HFF-Myc (cell line): ENCODE measurements around the gene CHRNA4.
"Not testable (repeated sequence)": the region's sequence is repeated elsewhere in the genome, so short reads cannot be mapped to it uniquely, and the experiment has no call there.

Experiments
- DNase-seq: peaks from one replicate; pipeline ENCODE4 v3.0.0-alpha.2; 2011; ENCODE audit warnings: low read depth; ENCODE audit errors: extremely low read depth
- H3K4me3 ChIP-seq: replicated peaks from 2 replicates; pipeline ENCODE4 v1.5.1; 2011; ENCODE audit warnings: low read depth, mild to moderate bottlenecking, control low read depth, low read length
- TF ChIP-seq, protein P1 (sequence below): IDR thresholded peaks from 2 replicates; pipeline ENCODE4 v1.5.1; 2012; ENCODE audit warnings: mild to moderate bottlenecking, low read depth, low read length, control low read depth; ENCODE audit errors: missing control alignments

Gene CHRNA4

DNA sequence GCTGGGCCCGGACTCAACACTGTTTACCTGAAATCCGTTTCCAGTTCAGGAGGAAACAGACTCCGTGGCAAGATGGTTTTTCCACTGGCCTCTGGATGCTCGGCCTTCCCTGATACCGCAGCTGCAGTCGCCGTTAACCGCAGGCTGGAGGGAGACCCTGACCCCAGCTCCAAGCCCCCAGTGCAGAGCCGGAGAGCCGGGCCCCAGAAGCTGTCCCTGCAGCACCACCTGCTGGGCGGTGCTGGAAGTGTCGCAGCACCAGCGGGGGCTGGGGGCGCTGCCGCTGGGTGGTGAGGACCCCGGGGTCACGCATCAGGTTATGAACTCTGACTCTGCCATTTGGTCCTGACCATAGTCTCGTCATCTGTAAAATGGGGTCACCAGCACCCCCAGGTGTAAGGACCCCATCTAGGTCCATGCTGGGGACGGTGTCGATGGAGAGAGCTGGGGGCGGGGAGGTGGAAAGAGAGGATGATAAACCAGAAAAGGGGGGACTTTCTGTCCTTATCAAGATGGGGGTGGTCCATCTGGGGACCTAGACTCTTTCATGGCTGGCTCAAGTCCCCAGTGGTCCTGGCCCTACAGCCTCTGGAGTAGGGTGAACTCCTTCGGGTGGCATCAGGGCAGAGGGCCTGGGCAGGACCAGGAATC is 20.8 kb upstream of the CHRNA4 start:
- DNase-seq, result no peak
- no peak overlapping the region for H3K4me3 ChIP-seq
- TF ChIP-seq, protein P1, sequence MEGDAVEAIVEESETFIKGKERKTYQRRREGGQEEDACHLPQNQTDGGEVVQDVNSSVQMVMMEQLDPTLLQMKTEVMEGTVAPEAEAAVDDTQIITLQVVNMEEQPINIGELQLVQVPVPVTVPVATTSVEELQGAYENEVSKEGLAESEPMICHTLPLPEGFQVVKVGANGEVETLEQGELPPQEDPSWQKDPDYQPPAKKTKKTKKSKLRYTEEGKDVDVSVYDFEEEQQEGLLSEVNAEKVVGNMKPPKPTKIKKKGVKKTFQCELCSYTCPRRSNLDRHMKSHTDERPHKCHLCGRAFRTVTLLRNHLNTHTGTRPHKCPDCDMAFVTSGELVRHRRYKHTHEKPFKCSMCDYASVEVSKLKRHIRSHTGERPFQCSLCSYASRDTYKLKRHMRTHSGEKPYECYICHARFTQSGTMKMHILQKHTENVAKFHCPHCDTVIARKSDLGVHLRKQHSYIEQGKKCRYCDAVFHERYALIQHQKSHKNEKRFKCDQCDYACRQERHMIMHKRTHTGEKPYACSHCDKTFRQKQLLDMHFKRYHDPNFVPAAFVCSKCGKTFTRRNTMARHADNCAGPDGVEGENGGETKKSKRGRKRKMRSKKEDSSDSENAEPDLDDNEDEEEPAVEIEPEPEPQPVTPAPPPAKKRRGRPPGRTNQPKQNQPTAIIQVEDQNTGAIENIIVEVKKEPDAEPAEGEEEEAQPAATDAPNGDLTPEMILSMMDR, result peak; percentile 88

DNA sequence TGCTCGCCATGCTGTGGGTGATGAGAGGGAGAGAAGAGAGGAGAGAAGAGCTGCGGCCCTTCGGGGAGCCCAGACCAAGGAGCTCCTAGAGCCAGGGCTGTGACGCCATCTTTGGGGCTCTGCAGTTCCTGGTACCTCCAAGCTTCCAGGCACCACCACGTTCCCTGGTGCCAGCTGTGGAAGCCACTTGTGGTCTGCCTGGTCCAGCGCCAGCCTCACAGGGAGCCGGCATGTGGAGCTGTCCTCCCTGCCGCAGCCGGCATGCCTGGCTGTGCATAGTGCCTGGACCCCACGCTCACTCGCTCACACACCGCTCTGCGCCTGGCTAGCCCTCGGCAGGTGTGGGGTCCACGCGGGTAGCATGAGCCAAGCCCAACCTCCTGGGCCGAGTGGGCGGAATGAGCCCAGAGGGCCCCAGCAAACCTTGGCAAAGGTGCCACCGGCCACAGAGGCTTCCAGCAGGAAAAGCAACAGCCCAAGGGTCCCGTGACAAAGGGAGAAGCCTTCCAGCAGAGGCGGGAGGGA is 19.3 kb upstream of the CHRNA4 start:
- H3K4me3 ChIP-seq, result no peak overlapping the region
- DNase-seq, result no peak
- TF ChIP-seq, protein P1, result no peak

DNA sequence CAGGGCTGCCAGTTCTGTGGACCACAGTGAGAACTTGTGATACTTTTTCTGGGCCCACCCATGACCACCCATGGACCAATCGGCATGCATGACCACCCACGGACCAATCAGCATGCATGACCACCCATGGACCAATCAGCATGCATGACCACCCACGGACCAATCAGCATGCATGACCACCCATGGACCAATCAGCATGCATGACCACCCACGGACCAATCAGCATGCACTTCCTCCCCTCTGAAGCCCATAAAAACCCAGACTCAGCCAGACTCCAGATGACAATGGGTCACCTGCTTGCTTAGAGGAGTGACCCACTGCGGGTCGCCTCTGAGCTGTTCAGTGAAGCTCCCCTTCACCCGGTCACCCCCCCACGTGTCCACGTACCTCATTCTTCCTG is 18.7 kb upstream of the CHRNA4 start:
- DNase-seq, H3K4me3 ChIP-seq: not testable (repeated sequence)

DNA sequence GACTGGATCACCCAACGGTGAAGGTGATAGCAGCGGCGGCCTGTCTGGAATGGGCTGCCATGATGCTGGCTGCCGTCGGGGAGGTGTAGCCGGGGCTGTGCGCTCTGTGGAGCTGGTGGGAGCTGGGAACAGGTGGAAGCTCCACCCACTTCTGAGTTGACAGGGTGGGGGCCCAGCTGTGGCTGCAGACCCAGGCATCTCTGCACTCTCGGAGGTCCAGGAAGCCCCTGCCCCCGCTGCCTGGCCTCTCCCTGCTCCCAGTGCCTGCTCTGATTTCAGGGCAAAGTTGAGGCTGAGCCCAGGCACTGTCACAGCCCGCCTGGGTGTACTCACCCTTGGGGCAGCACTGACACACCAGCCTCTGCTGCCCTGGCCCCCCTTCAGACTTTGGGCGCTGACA is 18.1 kb upstream of the CHRNA4 start:
- H3K4me3 ChIP-seq, result no peak overlapping the region
- TF ChIP-seq, protein P1, result no peak
- no peak for DNase-seq

DNA sequence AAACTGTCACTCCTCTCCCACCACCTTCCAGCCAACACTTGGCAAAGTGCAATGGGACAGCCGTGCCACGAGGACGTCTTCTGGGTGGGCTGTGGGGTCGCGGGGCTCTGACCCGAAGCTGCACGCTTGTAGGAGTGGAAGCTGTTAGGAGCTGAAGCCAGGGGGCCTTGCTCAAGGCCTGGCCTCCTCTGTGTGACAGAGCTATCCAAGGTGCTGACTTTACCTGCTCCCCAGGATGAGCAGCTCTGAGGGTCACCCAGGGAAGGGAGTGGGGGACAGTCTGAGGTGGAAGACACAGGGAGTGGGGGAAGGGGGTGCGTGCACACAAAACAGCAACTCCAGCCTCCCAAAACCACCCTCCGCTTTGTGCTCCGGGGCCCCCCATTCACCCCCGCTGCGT is 17.5 kb upstream of the CHRNA4 start:
- no peak overlapping the region for H3K4me3 ChIP-seq
- DNase-seq, result no peak
- TF ChIP-seq, protein P1, result no peak

DNA sequence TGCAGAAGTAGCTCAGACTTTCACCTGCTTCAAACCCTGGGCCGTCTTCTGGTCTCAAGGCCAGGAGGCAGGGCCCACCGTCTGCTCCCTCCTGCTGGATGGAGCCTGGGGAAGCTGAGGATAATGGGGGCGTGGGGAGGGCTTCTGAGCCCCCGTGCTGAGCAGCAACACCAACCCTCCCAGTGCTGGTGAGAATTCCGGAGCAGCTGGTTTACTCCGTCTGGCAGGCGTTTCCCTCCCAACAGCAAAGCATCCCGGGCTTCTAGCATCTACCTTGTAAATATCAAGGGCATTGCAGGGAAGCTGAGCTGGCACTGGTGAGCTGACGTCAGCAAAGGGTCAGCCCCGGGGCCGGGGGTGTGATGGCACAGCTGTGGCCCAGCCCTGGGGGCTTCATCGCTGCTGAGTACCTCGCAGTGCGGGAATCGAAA is 16.8 kb upstream of the CHRNA4 start:
- DNase-seq, result no peak
- TF ChIP-seq, protein P1, result no peak
- no peak overlapping the region for H3K4me3 ChIP-seq

DNA sequence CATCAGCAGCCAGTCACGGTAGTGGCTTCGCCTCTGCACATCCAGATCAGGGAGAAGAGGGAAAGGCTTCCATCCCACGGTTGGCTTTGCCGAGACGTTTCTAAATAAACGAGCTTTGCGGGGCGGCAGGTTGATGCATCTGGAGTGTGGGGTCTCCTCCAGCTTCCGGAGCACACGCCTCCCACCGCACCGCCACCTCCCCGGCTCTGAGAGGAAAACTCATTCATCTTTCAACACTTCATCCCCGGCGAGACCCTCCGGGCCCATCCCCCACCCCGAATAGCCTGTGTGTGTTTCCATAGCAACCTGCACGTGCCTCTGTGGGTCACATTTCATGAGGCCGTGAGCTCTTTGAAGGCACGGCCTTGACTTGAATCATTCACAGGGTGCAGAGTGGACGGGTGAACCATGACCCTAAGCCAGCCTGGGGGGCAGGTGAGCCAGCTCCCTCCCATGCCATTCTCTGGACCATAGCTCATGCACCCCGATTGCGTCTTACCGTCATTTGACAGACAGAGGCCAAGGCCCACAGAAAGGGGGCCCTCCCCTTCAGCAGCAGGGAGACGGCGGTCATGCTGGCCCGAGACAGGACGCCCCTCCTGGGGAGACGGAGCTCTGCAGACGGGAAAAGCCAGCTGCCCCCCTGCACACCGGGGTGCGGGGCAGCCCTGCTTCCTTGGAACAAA is 16.2 kb upstream of the CHRNA4 start:
- no peak overlapping the region for H3K4me3 ChIP-seq

More for the DNA sequence above, 16.2 kb upstream of the CHRNA4 start:
- TF ChIP-seq, protein P1, result no peak
- DNase-seq, result no peak
